Measurements from ENCODE around the gene NRG2. TPM values are rescaled to one million over a fixed set of nuclear protein-coding genes. Genes with fewer than 3 reads are reported as not detected.

The NRG2 gene
- total and polyA plus RNA-seq, 2 of the 4 experiments (the other 2 are of a cell fraction) = 0.18 TPM; not detected in 1

- no peak overlapping the region for H2BK15ac ChIP-seq (ENCODE audit: low read depth, low read length)
- H3K56ac ChIP-seq (ENCODE audit: extremely low read depth, insufficient read depth, low read length) = no peak overlapping the region
- no peak overlapping the region for H3K9ac ChIP-seq (ENCODE audit: low read depth, low read length)
- intact Hi-C loops (cut with micrococcal nuclease) (no loop called here), dilution Hi-C loops (cut with HindIII; ENCODE audit: low sequenced_read_pairs, unreplicated experiment) (no loop called here), in situ Hi-C loops (cut with MboI; ENCODE audit: low sequenced_read_pairs) (no loop called here)
- H2AK5ac ChIP-seq (ENCODE audit: low read depth, low read length) = no peak overlapping the region
- no peak overlapping the region for H4K91ac ChIP-seq (ENCODE audit: insufficient read depth, low read depth, low read length)
- no peaks in the 10 kb centered on the region for H3K4me1 ChIP-seq (ENCODE audit: control insufficient read depth, insufficient read depth, low read length)
- no peak overlapping the region for H2AK9ac ChIP-seq (replicated peaks; ENCODE audit: low read depth, low read length, poor library complexity)
- no peak overlapping the region for H2BK120ac ChIP-seq (ENCODE audit: low read depth, low read length)
- no peak overlapping the region for H2BK5ac ChIP-seq (ENCODE audit: low read depth, low read length, poor library complexity, severe bottlenecking)
- H4K5ac ChIP-seq (ENCODE audit: low read depth, low read length) = no peak overlapping the region
- no peak overlapping the region for H2BK20ac ChIP-seq (ENCODE audit: low read depth, low read length)
- POLR2A ChIA-PET (ENCODE audit: unreplicated experiment) = no interaction called here
- H3K4me2 ChIP-seq (ENCODE audit: low read depth, low read length) = no peak overlapping the region
- no peak overlapping the region for H4K8ac ChIP-seq (ENCODE audit: low read depth in 2 of 2, low read length in 2 of 2)
- no peaks in the 10 kb centered on the region for H3K36me3 ChIP-seq (ENCODE audit: control insufficient read depth, insufficient read depth, low read length)
- H4K20me1 ChIP-seq (ENCODE audit: insufficient read depth, low read length) = no peaks in the 10 kb centered on the region; the same call in 1 of the 2 replicates
- H3K18ac ChIP-seq (ENCODE audit: low read depth, low read length) = no peak overlapping the region
- H3K79me1 ChIP-seq (ENCODE audit: low read depth in 1 of 2, low read length in 2 of 2) = no peaks in the 10 kb centered on the region
- no peak overlapping the region for H3K14ac ChIP-seq (replicated peaks; ENCODE audit: low read depth, low read length)
- H2AFZ ChIP-seq (replicated peaks; ENCODE audit: low read length, poor library complexity) = peak overlapping the region; percentile 39
- no peak overlapping the region for H3K4me3 ChIP-seq (ENCODE audit: insufficient read depth, low read depth, low read length)
- 0 out of 2 replicates have a peak, but pooled peaks cover 3% of the 10 kb centered on the region for H3K9me1 ChIP-seq (ENCODE audit: insufficient read depth, low read length)
- H3K4ac ChIP-seq (ENCODE audit: low read depth, low read length) = no peak overlapping the region
- no TSS peak for BruUV-seq (replicated peaks)
- H3K9me3 ChIP-seq (ENCODE audit: control insufficient read depth, insufficient read depth, low read length) = no peaks in the 10 kb centered on the region
- WGBS, 2 experiments (ENCODE audit: extremely low coverage in 2 of 2, insufficient read length in 1 of 2) = 14% methylated on average over 2 of the region's 4 CpGs; no CpG with 5 or more reads in 1 of the 2 experiments
- peaks cover 36% of the 10 kb centered on the region for H3K27me3 ChIP-seq (ENCODE audit: control insufficient read depth, insufficient read depth, low read length)
- TF ChIP-seq ELK1 (IDR thresholded peaks at IDR 0.05; ENCODE audit: borderline replicate concordance, low read depth, low read length) (no peak), MXI1 (IDR thresholded peaks at IDR 0.05; ENCODE audit: borderline replicate concordance, low read depth, low read length) (no peak), POLR2A (IDR thresholded peaks at IDR 0.05; ENCODE audit: low read depth, low read length) (no peak), MAZ (IDR thresholded peaks at IDR 0.05; ENCODE audit: borderline replicate concordance, low read depth, low read length) (no peak), RCOR1 (IDR thresholded peaks at IDR 0.05; ENCODE audit: insufficient replicate concordance, low read length) (no peak), USF2 (IDR thresholded peaks at IDR 0.05; ENCODE audit: low read depth, low read length) (no peak), NFE2L2 (IDR thresholded peaks at IDR 0.05; ENCODE audit: low read depth, low read length) (no peak), CHD1 (IDR thresholded peaks at IDR 0.05; ENCODE audit: low read depth, low read length) (no peak), CTCF (conservative IDR thresholded peaks at IDR 0.05; ENCODE audit: low read depth, low read length) (no peak), RAD21 (IDR thresholded peaks at IDR 0.05; ENCODE audit: low read length) (no peak), BHLHE40 (IDR thresholded peaks at IDR 0.05; ENCODE audit: low read depth, low read length) (no peak), RFX5 (IDR thresholded peaks at IDR 0.05; ENCODE audit: low read depth, low read length) (no peak), MAFK (IDR thresholded peaks at IDR 0.05; ENCODE audit: low read depth, low read length) (no peak), FOS (IDR thresholded peaks at IDR 0.05; ENCODE audit: low read depth, low read length) (no peak), SMC3 (IDR thresholded peaks at IDR 0.05; ENCODE audit: low read depth, low read length) (no peak)
- ATAC-seq (ENCODE audit: low read depth) (no peak), DNase-seq (no peak)
- CTCF ChIA-PET = interaction anchor here (0.9 kb wide), 1 partner anchor 12 kb away, joined by 5 read pairs; no protein-coding TSS in a partner anchor
- H3K27ac ChIP-seq (ENCODE audit: insufficient read depth, low read length) = no peak overlapping the region
- no peak overlapping the region for H3K23ac ChIP-seq (ENCODE audit: low read depth, low read length)
Measured at GRCh38 chr5:139956342-139956741, 86.8 kb downstream of the NRG2 start.

All from IMR-90 (cell line).